Measurements from ENCODE around the gene UBR4. TPM values are rescaled to one million over a fixed set of nuclear protein-coding genes. Genes with fewer than 3 reads are reported as not detected.
A peak's percentile ranks its signal among the peaks of the same experiment; 100 is the strongest.
"Not testable (repeated sequence)": the region's sequence is repeated elsewhere in the genome, so short reads cannot be mapped to it uniquely, and the experiment has no call there.

UBR4 gene
- total RNA-seq, 1 donor from 2014 or later, result 167 TPM

DNA sequence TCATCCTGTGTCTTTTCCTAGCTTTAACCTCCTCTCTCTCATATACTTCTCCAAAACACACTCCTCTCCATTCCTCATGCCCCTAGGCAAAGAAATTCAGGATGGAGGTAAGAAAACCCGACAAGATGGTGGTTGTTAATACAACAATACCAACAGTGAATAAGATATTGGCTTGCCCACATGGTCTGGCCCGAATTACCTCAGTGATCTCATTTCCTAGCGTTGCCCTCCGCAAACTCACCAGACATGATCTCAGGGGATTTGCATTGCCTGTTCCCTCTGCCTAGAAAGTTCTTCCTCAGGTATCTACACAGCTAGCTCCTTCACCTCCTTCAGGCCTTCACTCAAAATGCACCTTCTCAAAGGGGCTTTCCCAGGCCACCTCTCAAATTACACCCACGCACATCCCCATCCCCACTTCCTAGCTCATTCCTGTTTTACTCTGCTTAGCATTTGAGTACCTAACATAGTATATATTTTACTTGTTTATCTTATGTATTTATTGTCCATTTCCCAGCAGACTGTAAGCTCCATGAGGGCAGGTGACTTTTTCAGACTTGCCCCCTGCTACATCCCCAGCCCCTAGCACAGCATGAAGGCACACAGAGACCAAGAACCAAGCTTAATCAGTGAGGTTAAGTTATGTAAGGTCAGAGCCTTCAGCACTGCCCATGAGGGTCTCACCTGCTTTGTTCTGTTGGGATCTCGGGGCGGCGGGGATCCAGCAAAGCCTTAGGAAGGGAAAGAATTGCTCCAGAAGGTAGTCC is 10.2 kb upstream of the UBR4 start:
- no peak for DNase-seq (ENCODE audit: low spot score)

DNA sequence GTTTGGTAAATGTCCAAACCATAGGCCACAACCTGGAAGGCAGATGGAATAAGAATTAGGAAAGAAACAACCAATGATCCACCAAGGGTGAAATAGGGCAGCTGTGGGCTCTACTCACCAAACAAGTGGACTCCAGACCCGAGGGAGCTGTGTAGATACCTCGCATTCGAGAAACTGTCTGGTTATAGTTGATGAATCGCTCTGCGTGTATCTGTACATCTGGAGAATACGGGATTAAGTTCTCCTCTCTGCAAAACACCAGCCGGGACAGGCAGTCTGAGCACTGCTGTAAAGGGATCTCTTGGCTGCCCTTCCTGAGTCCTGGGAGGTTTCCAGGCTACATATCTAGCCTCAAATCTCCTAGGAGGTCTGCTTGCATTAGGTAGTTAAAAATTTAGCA is 9.4 kb upstream of the UBR4 start:
- DNase-seq (ENCODE audit: low spot score), result no peak

DNA sequence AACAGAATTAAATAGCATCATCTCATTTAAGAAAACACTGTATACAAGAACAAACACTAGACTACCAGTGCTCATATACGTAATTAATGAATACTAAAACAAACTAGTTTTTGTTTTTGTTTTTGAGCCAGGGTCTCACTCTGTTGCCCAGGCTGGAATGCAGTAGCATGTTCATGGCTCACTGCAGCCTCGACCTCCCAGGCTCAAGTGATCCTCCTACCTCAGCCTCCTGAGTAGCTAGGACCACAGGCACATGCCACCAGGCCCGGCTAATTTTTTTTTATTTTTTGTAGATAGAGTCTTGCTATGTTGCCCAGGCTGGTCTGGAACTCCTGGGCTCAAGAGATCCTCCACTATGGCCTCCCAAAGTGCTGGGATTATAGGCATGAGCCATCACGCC is 6.5 kb upstream of the UBR4 start:
- DNase-seq (ENCODE audit: low spot score), result not testable (repeated sequence)

DNA sequence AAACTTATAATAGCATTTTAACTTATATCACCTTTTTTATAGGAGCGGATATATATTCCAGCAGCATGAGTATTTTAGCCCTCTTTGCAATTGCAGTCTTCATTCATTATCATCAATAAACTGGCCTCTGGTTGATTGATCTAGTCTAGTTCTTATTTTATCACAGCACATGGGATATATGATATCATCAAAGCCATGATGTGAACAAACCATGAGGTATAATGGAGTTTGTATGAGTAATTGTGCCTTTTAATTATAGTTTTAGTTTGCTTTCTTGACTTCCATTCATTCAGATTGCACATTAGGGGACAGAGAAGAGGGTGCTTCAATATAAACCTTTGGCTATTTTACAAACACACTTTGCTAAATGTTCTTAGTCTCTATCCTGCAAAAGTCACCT is 3.5 kb upstream of the UBR4 start:
- no peak for DNase-seq (ENCODE audit: low spot score)

DNA sequence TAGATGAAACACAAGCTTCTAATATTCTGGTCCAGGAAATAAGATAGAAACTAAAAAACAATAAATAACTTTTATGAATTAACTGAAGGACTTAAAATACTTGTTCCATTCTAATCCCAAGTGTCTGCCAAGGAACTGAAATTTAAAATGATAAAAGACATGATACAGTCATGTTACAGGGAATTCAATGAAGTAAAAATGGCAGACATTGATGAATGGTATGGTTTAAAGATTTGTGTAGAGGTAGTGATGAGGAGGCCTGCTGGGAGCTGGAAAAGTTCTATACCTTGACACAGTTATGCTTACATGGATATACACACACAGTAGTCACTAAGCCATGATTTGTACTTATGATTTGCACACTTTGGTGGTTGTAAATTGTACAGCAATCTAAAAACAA is 2.1 kb upstream of the UBR4 start:
- DNase-seq (ENCODE audit: low spot score), result no peak

DNA sequence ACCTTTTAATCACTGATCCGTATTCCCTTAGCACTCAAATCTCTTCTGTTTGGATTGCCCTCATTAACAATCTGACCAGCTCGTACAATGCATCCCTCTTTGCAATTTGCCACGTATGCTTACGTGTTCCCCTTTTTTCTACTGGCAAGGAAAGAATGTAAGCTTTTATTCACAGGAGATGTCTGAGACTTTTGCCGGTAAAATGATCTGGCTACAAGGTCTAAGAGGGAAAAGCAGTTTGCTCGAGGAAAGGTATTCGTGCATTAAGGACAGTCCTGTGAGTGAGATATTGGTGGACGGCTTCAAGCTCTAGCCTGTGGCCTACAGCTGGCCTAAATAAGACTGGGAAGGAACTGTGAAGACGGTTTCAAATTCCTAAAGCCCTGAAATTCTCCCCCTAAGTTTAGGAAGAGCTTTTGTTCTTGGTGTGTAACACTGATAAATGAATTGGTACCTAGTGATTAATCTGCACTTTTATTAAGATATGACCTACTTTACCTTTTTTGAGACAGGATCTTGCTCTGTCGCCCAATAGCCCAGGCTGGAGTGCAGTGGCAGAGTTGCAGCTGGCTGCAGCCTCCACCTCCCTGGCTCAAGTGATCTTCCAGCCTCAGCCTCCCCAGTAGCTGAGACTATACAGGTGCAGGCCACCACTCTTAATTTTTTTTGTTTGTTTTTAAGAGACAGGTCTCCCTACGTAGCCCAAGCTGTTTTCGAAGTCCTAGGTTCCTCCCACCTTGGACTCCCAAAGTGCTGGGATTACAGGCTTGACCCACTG is 895 bp upstream of the UBR4 start:
- DNase-seq (ENCODE audit: low spot score), result no peak

DNA sequence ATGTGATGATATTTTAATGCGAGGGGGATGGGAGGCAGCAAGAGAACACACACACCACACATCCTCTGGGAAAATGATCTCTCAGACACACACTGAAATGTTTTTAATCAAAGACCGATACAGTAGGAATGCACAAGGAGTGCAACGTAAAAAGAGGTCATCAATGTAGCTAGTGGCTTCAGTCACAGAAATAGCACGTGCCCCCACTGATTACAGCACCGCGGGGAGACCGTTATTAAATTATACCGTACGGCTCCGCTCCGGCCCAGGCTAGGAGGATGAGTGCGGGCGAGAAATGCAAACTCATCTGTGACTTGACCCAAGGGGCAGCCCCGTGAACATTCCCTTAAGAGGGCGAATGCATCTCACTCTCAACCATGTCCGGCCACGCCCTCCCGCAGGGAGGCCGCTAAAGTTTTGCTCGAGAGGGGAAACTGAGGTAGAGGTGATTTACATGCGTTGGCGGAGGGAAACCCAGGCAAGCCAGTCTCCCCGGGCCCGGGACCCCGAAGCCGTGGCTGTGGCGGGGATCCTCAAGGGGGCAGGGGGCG is 552 bp downstream of the UBR4 start:
- peak; percentile 21 for DNase-seq (ENCODE audit: low spot score)

DNA sequence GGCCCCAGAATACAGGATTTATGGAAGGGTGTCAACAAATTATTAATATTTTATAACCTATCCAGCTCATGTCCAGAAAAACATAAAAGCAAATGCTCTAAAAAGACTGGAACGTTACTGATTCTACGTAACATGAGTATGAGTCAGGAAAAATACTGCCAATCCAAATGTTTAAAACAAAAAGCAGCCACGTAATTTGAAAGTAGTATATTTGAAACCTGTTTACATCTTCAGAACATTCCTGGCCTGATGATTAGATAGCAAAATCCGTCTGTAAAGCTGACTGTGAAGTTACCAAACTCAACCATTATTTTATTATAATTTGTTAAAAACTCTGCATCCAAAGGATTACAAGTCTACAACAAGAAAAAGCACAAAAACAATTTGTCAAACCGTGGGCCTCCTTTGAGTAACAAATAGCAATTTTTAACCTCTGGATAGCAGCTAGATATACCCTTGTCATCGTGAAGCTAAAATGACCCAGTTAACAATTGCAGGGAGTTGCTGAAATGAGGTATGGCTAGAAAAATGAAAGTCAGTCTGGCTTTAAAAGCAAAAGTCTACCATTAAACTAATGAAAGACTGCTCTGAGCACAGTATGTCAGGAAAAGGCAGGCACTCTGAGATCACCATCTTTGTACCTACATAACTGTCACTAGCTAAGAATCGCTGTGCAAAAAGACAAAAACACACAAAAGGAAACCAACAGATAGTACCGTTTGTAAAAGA is 1.2 kb downstream of the UBR4 start:
- DNase-seq (ENCODE audit: low spot score), result no peak

DNA sequence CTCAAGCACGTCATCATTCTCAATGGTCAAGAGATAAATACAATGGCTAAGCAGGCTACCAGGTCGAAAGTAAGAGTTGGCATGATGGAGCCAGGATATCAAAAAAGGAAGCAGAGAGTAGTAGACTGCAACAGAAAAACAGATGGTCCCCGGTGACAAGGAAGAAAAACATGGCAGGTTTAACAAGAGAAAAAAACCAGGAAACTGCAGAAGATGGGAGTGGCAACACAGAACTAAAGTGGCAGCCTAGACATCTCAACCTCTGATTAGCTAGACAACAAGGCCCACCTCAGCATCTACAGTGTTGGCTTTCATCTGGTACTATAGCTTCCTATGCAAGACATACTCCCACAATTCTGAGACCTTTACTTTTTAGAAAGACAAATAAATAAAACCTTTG is 3.1 kb downstream of the UBR4 start:
- DNase-seq (ENCODE audit: low spot score), result no peak

DNA sequence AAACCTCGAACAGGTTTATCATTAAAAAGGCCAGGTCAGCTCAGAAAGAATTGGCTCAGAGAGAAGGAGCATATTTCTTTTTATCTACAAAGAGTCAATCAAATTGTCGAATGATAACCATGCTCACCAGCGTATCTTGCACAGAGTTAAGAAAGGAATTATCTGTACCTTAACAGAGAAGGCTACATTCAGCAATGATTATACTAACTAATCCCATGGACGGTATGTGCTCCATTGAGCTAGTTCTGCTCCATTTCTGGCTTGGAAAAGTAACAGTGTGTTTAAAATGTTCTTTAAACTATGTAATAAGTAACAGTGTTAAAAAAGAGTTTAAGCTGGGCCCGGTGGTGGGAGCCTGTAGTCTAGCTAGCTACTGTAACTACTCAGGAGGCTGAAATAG is 4.2 kb downstream of the UBR4 start:
- DNase-seq (ENCODE audit: low spot score), result no peak

DNA sequence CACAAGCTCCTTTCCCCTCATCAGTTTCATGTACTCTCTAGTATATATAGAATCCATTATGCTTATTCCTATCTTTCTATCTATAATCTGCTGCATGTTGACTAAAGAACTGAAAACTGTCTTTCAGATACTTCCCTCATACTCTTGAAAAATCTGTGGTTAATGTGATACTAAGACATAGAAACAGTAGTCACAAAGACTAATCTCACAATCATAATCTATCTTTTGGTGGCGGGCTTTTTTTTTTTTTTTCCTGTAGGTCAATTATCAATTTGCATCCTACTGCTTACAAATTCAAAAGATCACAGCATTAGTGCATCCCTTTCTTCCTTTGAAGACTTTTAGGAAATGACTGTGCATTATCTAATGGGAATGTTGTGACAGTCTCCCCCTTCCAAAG is 4.7 kb downstream of the UBR4 start:
- DNase-seq (ENCODE audit: low spot score), result no peak

DNA sequence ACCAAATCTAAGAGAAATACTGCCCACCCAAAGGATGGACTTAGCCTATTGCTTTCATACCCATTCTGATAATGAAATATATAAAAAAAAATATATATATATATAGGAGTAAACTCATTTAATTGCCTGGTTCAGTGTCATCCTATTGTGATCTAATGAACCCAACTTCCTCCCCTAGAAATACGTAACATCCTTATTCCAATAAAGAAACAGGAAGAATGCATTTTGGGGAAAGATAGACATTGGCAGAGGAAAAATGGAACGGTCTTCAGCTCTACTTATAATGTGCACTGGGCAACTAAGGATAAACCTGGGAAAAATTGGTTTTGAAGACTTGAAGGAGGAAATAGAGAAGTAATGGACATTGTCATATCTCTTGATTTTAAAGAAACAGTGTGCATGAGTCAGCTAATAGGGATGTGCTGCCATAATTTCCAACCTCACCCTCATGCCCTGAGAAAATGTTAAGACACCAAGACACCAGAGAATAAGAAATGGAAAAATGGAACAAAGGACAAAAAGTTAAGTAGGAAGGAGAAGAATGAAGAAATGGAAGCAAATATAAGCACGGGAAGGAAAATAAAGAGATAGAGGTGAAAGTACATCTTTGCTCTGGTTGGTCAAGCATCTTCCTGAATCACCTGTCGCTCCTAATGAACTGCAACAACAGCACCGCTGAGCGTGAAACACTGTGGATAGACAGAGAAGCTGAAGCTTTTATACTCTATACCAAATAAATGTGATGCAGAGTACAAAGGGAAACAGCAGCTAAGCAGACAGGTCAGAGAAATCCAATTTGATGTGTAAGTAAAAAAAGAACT is 5.4 kb downstream of the UBR4 start:
- no peak for DNase-seq (ENCODE audit: low spot score)

DNA sequence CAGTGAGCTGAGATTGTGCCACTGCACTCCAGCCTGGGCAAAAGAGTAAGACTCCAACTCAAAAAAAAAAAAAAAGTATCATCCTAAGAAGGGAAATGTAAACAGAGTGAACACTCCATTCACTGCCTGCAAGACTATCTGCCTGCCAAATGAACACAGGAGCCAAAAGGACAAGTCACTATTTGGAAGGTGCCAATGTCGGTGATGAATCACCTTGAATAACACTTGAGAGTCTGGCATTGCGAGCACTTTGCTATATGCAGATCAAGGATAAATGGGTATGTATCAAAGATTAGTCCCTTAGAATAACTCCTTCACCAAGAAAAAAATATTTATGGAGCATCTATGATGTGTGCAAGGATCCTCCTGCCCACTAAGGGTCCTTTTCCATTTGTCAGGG is 6.6 kb downstream of the UBR4 start:
- peak; percentile 69 for DNase-seq (ENCODE audit: low spot score)

DNA sequence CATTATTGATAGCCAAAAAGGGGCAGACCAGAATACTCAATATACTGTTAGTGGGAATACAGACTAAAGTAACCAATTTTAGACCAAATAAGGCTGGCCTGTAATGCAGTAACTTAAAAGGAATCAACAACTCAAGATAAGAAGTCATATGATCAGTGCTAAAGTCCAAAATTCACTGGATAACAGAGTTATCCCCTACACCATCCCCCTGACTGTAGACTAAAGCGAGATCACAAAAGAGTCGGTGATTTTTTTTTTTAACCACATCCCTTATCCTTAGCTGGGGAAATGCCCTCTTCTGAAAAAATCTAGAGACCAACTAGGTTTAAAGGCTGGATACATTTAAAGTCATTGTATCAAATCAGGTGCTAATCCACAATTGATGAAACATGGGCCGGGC is 7.7 kb downstream of the UBR4 start:
- no peak for DNase-seq (ENCODE audit: low spot score)

DNA sequence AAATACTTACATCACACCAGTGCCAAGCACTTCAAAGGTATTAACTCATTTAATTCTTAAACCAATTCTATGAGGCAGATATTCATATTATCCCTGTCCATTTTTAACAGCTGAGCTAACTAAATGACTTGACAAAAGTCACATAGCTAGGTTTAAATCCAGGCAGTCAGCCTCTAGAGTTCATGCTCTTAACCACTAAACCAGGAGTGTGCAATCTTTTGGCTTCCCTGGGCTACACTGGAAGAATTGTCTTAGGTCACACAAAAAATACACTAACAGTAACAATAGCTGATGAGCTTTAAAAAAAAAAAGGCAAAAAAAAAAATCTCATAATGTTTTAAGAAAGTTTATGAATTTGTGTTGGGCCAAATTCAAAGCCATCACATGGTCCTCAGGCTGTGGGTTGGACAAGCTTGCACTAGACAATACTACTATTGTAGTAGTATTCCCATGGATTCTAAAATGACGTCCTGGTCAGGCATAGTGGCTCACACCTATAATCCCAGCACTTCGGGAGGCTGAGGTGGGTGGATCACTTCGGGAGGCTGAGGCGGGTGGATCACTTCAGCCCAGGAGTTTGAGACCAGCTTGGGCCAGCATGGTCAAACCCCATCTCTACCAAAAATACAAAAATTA is 10.0 kb downstream of the UBR4 start:
- DNase-seq (ENCODE audit: low spot score), result no peak

DNA sequence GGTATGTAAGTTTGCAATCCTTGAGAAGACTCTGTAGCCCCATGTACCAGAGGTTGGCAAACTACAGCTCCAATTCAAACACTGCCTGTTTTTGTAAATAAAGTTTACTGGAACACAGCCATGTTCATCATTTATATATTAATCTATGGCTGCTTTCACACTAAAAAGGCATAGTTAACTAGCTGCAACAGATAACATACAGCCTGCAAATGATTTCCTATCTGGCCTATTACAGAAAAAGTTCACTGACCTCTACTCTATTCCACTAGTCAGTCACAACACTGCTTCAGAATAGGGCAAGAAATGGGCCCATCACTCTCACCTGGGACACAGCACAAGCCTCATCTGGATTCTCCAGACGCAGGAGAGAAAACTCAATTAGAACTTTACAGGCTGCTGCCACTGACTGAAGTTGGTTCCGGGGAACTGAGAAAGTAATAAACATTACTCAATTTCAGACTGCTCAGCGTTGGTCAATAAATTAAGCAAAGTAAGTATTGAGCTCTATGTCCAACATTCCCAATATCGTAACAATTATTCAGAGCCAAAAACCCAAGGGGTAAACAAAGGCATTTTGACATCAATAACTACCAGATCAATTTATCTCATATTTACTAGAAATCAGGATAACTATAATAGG is 10.6 kb downstream of the UBR4 start:
- no peak for DNase-seq (ENCODE audit: low spot score)

DNA sequence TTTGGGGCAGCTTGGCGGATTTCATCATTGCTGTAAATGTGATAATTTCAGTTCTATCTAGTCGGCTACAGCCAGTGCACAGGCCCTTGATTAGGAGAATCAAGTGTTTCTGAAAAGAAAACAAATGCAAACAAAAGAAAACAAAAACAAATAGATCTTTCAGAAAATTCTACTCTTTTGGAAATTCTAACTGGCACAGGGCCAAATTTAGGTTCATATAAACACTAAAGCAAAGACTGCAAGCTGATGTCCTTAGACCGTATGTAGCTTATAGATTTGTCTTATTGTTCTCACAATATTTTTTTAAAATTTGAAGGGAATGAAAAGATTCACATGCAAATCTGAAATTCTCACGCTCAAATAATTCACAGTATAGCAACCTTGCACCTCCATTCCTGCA is 11.2 kb downstream of the UBR4 start:
- DNase-seq (ENCODE audit: low spot score), result no peak

DNA sequence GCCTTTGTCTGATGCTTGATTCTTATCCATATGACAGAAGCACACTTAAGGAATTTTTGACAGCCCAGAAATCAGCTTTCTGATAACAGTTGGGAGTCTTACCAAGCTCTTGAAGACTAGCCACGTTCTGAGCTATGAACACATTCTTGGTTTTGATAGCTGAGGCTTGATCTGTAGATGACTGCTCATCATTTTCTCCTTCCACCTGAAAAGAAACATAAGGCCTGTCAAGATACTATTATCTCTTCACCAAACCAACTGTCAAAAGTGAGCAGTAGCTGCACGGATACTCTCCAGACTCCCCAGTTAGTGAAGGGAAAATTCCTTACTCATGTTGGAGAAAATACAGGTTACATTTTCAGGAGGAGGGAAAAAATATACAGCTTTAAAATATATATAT is 12.2 kb downstream of the UBR4 start:
- no peak for DNase-seq (ENCODE audit: low spot score)

DNA sequence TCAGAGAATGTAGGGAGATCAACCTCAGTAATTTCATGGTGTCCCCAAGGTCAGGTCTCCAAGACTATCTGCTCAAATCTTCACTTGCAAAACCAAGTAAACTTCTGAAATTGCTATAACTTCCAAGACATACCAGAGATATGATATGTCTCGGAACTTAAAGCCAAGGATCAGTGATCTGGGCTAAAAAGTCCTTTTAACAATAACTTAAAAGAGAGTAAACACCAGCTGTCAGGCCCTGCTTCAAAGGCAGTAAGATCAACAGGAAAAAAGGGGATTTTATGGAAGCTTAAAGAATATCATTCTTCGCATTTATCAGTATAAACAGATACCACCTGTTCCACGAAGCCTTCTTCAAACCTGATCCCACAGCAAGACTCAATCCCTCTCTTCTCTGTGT is 13.7 kb downstream of the UBR4 start:
- DNase-seq (ENCODE audit: low spot score), result no peak

DNA sequence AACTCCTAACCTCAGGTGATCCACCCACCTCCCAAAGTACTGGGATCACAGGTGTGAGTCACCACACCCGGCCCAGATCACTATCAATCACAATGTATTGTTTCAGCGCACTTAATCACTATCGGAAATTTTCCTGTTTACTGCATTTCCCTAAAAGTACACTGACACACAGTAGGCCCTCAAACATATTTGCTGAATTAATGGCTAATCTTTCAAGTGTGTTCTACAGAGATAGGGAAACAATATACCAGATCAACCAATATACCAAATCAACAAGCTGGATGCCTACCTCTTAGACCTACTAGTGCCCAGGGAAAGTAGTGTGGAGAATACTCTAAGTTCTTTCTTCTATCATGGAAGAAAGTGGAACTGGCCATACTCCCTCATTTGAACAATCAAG is 17.1 kb downstream of the UBR4 start:
- no peak for DNase-seq (ENCODE audit: low spot score)

DNA sequence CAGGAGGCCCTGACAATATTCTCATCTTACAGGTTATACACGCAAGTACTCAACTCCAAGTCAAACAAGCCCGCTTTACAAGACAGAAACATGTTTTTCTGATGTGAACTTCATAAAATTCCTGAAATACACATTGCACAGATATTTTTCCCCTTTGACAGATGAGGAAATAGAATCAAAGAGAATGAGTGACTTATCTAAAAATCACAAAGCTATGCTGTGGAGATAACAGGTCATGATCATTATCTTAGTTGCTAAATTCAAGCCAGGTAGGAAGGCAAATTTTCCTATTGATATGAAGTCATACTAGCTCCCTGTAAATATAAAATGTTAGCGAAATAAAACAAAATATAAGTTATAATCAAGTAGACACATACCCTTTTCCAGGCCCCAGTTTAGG is 18.3 kb downstream of the UBR4 start:
- DNase-seq (ENCODE audit: low spot score), result no peak

All from mucosa of gallbladder (tissue), 1 donor.